H1 (cell line): ENCODE data around the gene GNAI2. TPM values are rescaled to one million over a fixed set of nuclear protein-coding genes. Genes with fewer than 3 reads are reported as not detected.

Experiments
- BCL11A ChIP-seq, 2 experiments: IDR thresholded peaks; one replicate each; pipeline ENCODE4 v1.6.1; 2011; ENCODE audit warnings: low read depth in 2 of 2, low read length in 2 of 2, mild to moderate bottlenecking in 2 of 2
- CHD1 ChIP-seq: IDR thresholded peaks from 2 replicates; pipeline ENCODE4 v1.6.1; 2012; ENCODE audit warnings: low read depth, low read length, improper control_type of control experiment
- CHD2 ChIP-seq: IDR thresholded peaks from 2 replicates; pipeline ENCODE4 v1.6.1; 2012; ENCODE audit warnings: low read length, improper control_type of control experiment
- EZH2 ChIP-seq: fragments of 200-600 bp; sonication (generic); IDR thresholded peaks from 2 replicates; pipeline ENCODE4 v1.7.1; 2012; ENCODE audit warnings: low read depth, mild to moderate bottlenecking, moderate library complexity, low read length, inconsistent platforms; ENCODE audit not compliant: severe bottlenecking
- FOSL1 ChIP-seq: IDR thresholded peaks from 2 replicates; pipeline ENCODE4 v1.6.1; 2011; ENCODE audit warnings: mild to moderate bottlenecking, low read depth, low read length, moderate library complexity; ENCODE audit not compliant: insufficient read depth
- GABPA ChIP-seq: IDR thresholded peaks from 2 replicates; pipeline ENCODE4 v1.6.1; 2011; ENCODE audit warnings: mild to moderate bottlenecking, low read length, moderate library complexity, borderline replicate concordance; ENCODE audit not compliant: insufficient read depth
- HDAC6 ChIP-seq: IDR thresholded peaks from one replicate; pipeline ENCODE4 v1.7.1; 2012; ENCODE audit warnings: low read depth, mild to moderate bottlenecking, inconsistent platforms, low read length, moderate library complexity
- JUN ChIP-seq: IDR thresholded peaks from 2 replicates; pipeline ENCODE4 v1.6.1; 2011; ENCODE audit warnings: low read depth, mild to moderate bottlenecking, improper control_type of control experiment, low read length
- KDM1A ChIP-seq: fragments of 200-600, 300-600 bp; sonication (generic); IDR thresholded peaks from 2 replicates; pipeline ENCODE4 v1.7.1; 2016; ENCODE audit warnings: mild to moderate bottlenecking, low read length, borderline replicate concordance
- PHF8 ChIP-seq: fragments of 200-600 bp; sonication (generic); conservative IDR thresholded peaks from 2 replicates; pipeline ENCODE4 v1.7.1; 2012; ENCODE audit warnings: low read depth, mild to moderate bottlenecking, inconsistent platforms, low read length, moderate library complexity
- POU5F1 ChIP-seq: IDR thresholded peaks from 2 replicates; pipeline ENCODE4 v1.6.1; 2011; ENCODE audit warnings: low read depth, mild to moderate bottlenecking, low read length, moderate library complexity
- RNF2 ChIP-seq: fragments of 200-900, 300-1000 bp; sonication (generic); IDR thresholded peaks from 2 replicates; pipeline ENCODE4 v1.7.1; 2016; ENCODE audit warnings: borderline replicate concordance, low read depth, mild to moderate bottlenecking, antibody characterized with exemption, low read length; ENCODE audit not compliant: poor library complexity, severe bottlenecking; ENCODE audit errors: missing control alignments
- RXRA ChIP-seq: IDR thresholded peaks from 2 replicates; pipeline ENCODE4 v1.6.1; 2011; ENCODE audit warnings: low read depth, mild to moderate bottlenecking, low read length, moderate library complexity; ENCODE audit not compliant: insufficient read depth
- SIN3A ChIP-seq, 2 experiments: IDR thresholded peaks in 1 of 2; conservative IDR thresholded peaks in 1 of 2; 2 replicates each; pipeline ENCODE4 v1.6.1; 2011 to 2012; ENCODE audit warnings: low read length in 2 of 2, improper control_type of control experiment in 1 of 2, low read depth in 1 of 2, mild to moderate bottlenecking in 1 of 2
- SIRT6 ChIP-seq: IDR thresholded peaks from one replicate; pipeline ENCODE4 v1.7.1; 2012; ENCODE audit warnings: low read length, inconsistent platforms
- SP1 ChIP-seq: IDR thresholded peaks from 2 replicates; pipeline ENCODE4 v1.6.1; 2011; ENCODE audit warnings: low read depth, low read length
- SRF ChIP-seq: IDR thresholded peaks from 2 replicates; pipeline ENCODE4 v1.6.1; 2011; ENCODE audit warnings: mild to moderate bottlenecking, low read depth, low read length, moderate library complexity
- TAF1 ChIP-seq: IDR thresholded peaks from 2 replicates; pipeline ENCODE4 v1.6.1; 2011; ENCODE audit warnings: mild to moderate bottlenecking, low read depth, low read length
- USF2 ChIP-seq: IDR thresholded peaks from 2 replicates; pipeline ENCODE4 v1.6.1; 2011; ENCODE audit warnings: low read length, improper control_type of control experiment
- polyA plus RNA-seq, 7 experiments: library from polyadenylated mRNA; depleted of rRNA in 3 of 7; stranded (reverse) in 5 of 7; unstranded in 2 of 7; fragments of >200 nt in 5 of 7; fragments of 200-250 nt in 2 of 7; gene quantifications; 1 replicate in 5 of 7; 2 replicates in 1 of 7; 4 replicates in 1 of 7; pipeline versions ENCODE4 v1.2.1 to v1.2.3, GENCODE V29; 2011 to 2013; ENCODE audit warnings: missing spikeins in 2 of 7, mixed read lengths in 2 of 7
- total RNA-seq: library from RNA; stranded (reverse); fragmentation: NEBNext Ultra II Directional; extraction: Animal tissue kit (Norgen Biotek cat#: 25700); gene quantifications from 2 replicates; pipeline ENCODE4 v1.2.1, GENCODE V29; 2021
- TF ChIP-seq, protein P1 (sequence below): IDR thresholded peaks from 2 replicates; pipeline ENCODE4 v1.6.1; 2012; ENCODE audit warnings: inconsistent platforms

Gene GNAI2
- total and polyA plus RNA-seq, 2 of the 8 experiments (the other 6 are each of a cell fraction or from before 2014, with no cell fraction given): 168 to 539 TPM

DNA sequence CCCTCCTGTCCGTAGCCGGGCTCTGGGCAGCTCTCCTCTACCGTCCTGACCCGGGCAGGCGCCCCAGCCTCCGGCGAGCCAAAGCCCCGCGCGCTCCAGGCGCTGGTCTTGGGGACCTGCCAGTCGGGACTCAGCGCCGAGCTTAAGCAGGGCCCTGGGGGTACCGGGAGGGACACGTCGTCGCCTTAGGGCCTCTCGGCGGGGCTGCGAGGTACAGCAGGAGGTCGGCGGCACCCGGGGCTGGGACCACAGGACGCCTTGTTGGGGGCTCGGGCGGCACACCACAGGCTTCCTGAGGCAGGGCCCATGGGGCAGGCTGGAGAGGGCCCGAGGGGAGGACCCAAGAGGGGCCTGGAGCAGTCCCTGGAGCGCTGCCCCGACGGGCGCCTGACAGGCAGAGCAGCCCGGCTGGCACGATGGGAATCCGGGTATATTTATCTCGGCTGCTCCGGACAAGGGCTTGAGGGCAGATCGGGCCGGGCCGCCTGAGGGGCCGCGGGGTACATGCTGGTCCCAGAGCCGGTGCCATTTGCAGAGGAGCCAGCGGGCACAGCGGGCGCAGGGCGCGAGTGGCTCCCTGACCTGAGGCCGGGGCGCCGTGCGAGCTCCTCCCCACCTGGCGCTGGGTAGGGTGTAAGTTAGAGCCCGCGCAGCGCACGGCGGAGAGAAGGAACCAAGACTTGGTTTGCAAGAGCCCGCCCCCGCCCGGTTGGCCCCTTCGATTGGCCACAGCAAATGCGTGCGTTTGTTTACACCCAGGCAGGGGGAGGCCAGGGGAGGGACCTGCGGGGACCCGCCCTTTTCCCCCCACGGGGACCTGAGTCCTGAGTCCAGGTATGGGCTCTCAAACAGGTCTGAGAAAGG lies 30.4 kb upstream of the GNAI2 start (continued):
- no peak for TF ChIP-seq CHD2
- TF ChIP-seq RXRA: no peak
- TF ChIP-seq KDM1A: no peak
- TF ChIP-seq USF2: no peak
- TF ChIP-seq JUN: no peak
- TF ChIP-seq SIN3A (conservative IDR thresholded peaks at IDR 0.05 in 1 of 2, IDR thresholded peaks at IDR 0.05 in 1 of 2; ENCODE audit: low read depth in 1 of 2, low read length in 2 of 2): no peak
- TF ChIP-seq SIRT6: no peak
- no peak for TF ChIP-seq POU5F1
- no peak for TF ChIP-seq HDAC6
- no peak for TF ChIP-seq GABPA
- TF ChIP-seq BCL11A (IDR thresholded peaks at IDR 0.05; ENCODE audit: low read depth in 2 of 2, low read length in 2 of 2): no peak
- no peak for TF ChIP-seq CHD1
- TF ChIP-seq TAF1: 0 out of 2 replicates have a peak, but pooled peaks have one; percentile 22
- 0 out of 2 replicates have a peak, but pooled peaks have one; percentile 7 for TF ChIP-seq PHF8
- TF ChIP-seq RNF2: no peak
- peak; percentile 31 for TF ChIP-seq EZH2
- TF ChIP-seq, protein P1, sequence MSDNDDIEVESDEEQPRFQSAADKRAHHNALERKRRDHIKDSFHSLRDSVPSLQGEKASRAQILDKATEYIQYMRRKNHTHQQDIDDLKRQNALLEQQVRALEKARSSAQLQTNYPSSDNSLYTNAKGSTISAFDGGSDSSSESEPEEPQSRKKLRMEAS: no peak
- no peak for TF ChIP-seq FOSL1
- TF ChIP-seq SP1: no peak
- TF ChIP-seq SRF: no peak
- TF ChIP-seq, all 59 proteins: peak for 9
